GM12878 (cell line): ENCODE results near the gene CTNNA3. TPM values are rescaled to one million over a fixed set of nuclear protein-coding genes. Genes with fewer than 3 reads are reported as not detected.

ENCODE experiments used
- ATAC-seq: fragments of 200-7000 bp; cut with Tn5 transposase; 3 replicates; pipeline ENCODE4 v1.9.1; 2020; ENCODE audit warnings: mild to moderate bottlenecking, moderate library complexity
- BruUV-seq: library from RNA; stranded (reverse); fragments of 400-500 nt; replicated peaks from 2 replicates; lab custom pipeline; 2021; lab: Mats Ljungman, UMichigan
- CTCF ChIA-PET: fragments of 300-600 bp; sonication (Branson Sonifier 250); formaldehyde crosslinking; extraction: SDS; loops from one replicate; lab custom pipeline; 2021; ENCODE audit warnings: inconsistent platforms; lab: Yijun Ruan, JAX
- POLR2A ChIA-PET: fragments of 350-600 bp; formaldehyde crosslinking; extraction: SDS; loops from one replicate; lab custom pipeline; 2021; ENCODE audit warnings: inconsistent platforms; lab: Charles Lee
- RAD21 ChIA-PET: fragments of 300-600 bp; sonication (Branson Sonifier 250); formaldehyde crosslinking; loops from one replicate; lab custom pipeline; 2023; ENCODE audit warnings: antibody characterized with exemption; ENCODE audit not compliant: unreplicated experiment; lab: Charles Lee
- SMC1A ChIA-PET: fragments of 300-600 bp; sonication (Branson Sonifier 250); formaldehyde crosslinking; loops from one replicate; lab custom pipeline; 2023; ENCODE audit not compliant: unreplicated experiment, uncharacterized antibody; lab: Charles Lee
- DNase-seq: peaks from one replicate; pipeline ENCODE4 v3.0.0-alpha.2; 2011; ENCODE audit warnings: low read depth, low spot score
- FAIRE-seq: peaks from 3 replicates; lab custom pipeline; 2011; peaks lifted over from hg19 to GRCh38; lab: Jason Lieb, UNC
- H2AFZ ChIP-seq: 2 replicates; pipeline ENCODE4 v1.6.0; 2011; ENCODE audit warnings: low read depth, low read length, control low read depth; ENCODE audit not compliant: control insufficient read depth
- H3K27ac ChIP-seq: 2 replicates; pipeline ENCODE4 v1.5.1; 2011; ENCODE audit warnings: control low read depth; ENCODE audit not compliant: control insufficient read depth, insufficient read depth
- H3K27me3 ChIP-seq, 2 experiments: replicated peaks in 1 of 2; 2 replicates each; pipeline versions ENCODE4 v1.6.0 to v1.6.1; 2011; ENCODE audit warnings: low read length in 1 of 2; ENCODE audit not compliant: control insufficient read depth in 2 of 2, insufficient read depth in 2 of 2
- H3K36me3 ChIP-seq, 2 experiments: 2 replicates each; pipeline ENCODE4 v1.5.1; 2011; ENCODE audit warnings: low read length in 1 of 2; ENCODE audit not compliant: control insufficient read depth in 2 of 2, insufficient read depth in 2 of 2
- H3K4me1 ChIP-seq: 2 replicates; pipeline ENCODE4 v1.6.1; 2011; ENCODE audit warnings: mild to moderate bottlenecking, low read length, moderate library complexity, mixed read lengths; ENCODE audit not compliant: control insufficient read depth, insufficient read depth
- H3K4me2 ChIP-seq: 2 replicates; pipeline ENCODE4 v1.6.0; 2011; ENCODE audit warnings: control low read depth; ENCODE audit not compliant: control insufficient read depth, insufficient read depth
- H3K4me3 ChIP-seq: fragments of 200-600 bp; sonication (generic); 2 replicates; pipeline ENCODE4 v1.5.1; 2016
- H3K79me2 ChIP-seq: 2 replicates; pipeline ENCODE4 v1.6.0; 2011; ENCODE audit warnings: low read length; ENCODE audit not compliant: control insufficient read depth, insufficient read depth
- H3K9ac ChIP-seq: 2 replicates; pipeline ENCODE4 v1.8.0; 2011; ENCODE audit warnings: low read length, control low read depth, mixed read lengths; ENCODE audit not compliant: control insufficient read depth, insufficient read depth
- H3K9me3 ChIP-seq: replicated peaks from 3 replicates; pipeline ENCODE4 v1.5.1; 2011; ENCODE audit warnings: mild to moderate bottlenecking, low read length; ENCODE audit not compliant: control insufficient read depth, insufficient read depth
- H4K20me1 ChIP-seq: 2 replicates; pipeline ENCODE4 v1.6.0; 2011; ENCODE audit not compliant: control insufficient read depth, insufficient read depth
- CREB1 ChIP-seq: IDR thresholded peaks from 2 replicates; pipeline ENCODE4 v1.6.1; 2012; ENCODE audit warnings: low read depth, mild to moderate bottlenecking, inconsistent platforms
- EGR1 ChIP-seq, 2 experiments: IDR thresholded peaks; 1 replicate in 1 of 2; 2 replicates in 1 of 2; pipeline ENCODE4 v1.6.1; 2011 to 2012; ENCODE audit warnings: low read depth in 2 of 2, low read length in 2 of 2, borderline replicate concordance in 1 of 2, mild to moderate bottlenecking in 1 of 2, moderate library complexity in 1 of 2
- ESRRA ChIP-seq: IDR thresholded peaks from 2 replicates; pipeline ENCODE4 v1.6.1; 2012; ENCODE audit warnings: mild to moderate bottlenecking, low read length, improper control_type of control experiment
- KDM1A ChIP-seq: fragments of 200-600 bp; sonication (generic); IDR thresholded peaks from 2 replicates; pipeline ENCODE4 v1.6.1; 2016; ENCODE audit warnings: borderline replicate concordance
- MTA3 ChIP-seq: IDR thresholded peaks from 2 replicates; pipeline ENCODE4 v1.6.1; 2012; ENCODE audit warnings: low read length, inconsistent platforms, borderline replicate concordance
- NR2C2 ChIP-seq: IDR thresholded peaks from 2 replicates; pipeline ENCODE4 v1.6.1; 2011; ENCODE audit warnings: borderline replicate concordance, low read depth; ENCODE audit not compliant: control insufficient read depth, insufficient read length
- NR2F1 ChIP-seq: fragments of 450-650 bp; conservative IDR thresholded peaks from 2 replicates; pipeline ENCODE4 v1.6.1; 2017; ENCODE audit warnings: mild to moderate bottlenecking
- RAD21 ChIP-seq: IDR thresholded peaks from 2 replicates; pipeline ENCODE4 v1.6.1; 2011; ENCODE audit warnings: mild to moderate bottlenecking, low read depth, low read length, moderate library complexity; ENCODE audit not compliant: insufficient read depth
- SIX5 ChIP-seq: IDR thresholded peaks from 2 replicates; pipeline ENCODE4 v1.6.1; 2011; ENCODE audit warnings: mild to moderate bottlenecking, low read depth, low read length, moderate library complexity; ENCODE audit not compliant: severe bottlenecking
- STAT1 ChIP-seq: fragments of 450-650 bp; conservative IDR thresholded peaks from 2 replicates; pipeline ENCODE4 v1.6.1; 2014; ENCODE audit warnings: antibody characterized with exemption, mild to moderate bottlenecking
- SUPT20H ChIP-seq: IDR thresholded peaks from 2 replicates; pipeline ENCODE4 v1.6.1; 2011; ENCODE audit warnings: low read depth, mild to moderate bottlenecking, low read length, moderate library complexity, borderline replicate concordance; ENCODE audit not compliant: control insufficient read depth
- TCF12 ChIP-seq: IDR thresholded peaks from 2 replicates; pipeline ENCODE4 v1.6.1; 2011; ENCODE audit warnings: low read depth, mild to moderate bottlenecking, low read length
- WRNIP1 ChIP-seq: IDR thresholded peaks from 2 replicates; pipeline ENCODE4 v1.6.1; 2011; ENCODE audit warnings: low read depth, low read length, improper control_type of control experiment, borderline replicate concordance
- YBX1 ChIP-seq: fragments of 450-650 bp; IDR thresholded peaks from 2 replicates; pipeline ENCODE4 v1.6.1; 2016; ENCODE audit warnings: antibody characterized with exemption
- YY1 ChIP-seq: IDR thresholded peaks from 2 replicates; pipeline ENCODE4 v1.6.1; 2011; ENCODE audit warnings: low read depth, mild to moderate bottlenecking, low read length
- ZBED1 ChIP-seq: IDR thresholded peaks from 2 replicates; pipeline ENCODE4 v1.6.1; 2016; ENCODE audit warnings: borderline replicate concordance
- WGBS: methylation state at CpG from one replicate; pipeline ENCODE4 v1.1.6; 2016; ENCODE audit warnings: low lambda C conversion rate; ENCODE audit not compliant: insufficient replicate concordance, insufficient coverage; ENCODE audit errors: missing lambda C conversion rate; 5-methylcytosine and 5-hydroxymethylcytosine counted together
- in situ Hi-C: fragments of 300-500 bp; cut with MboI; formaldehyde crosslinking; loops from 9 replicates; pipeline ENCODE4 v1.14.3; 2018; ENCODE audit warnings: mixed read lengths
- intact Hi-C: fragments of 100-400 bp; cut with micrococcal nuclease; formaldehyde crosslinking; loops from one replicate; pipeline ENCODE4 v1.14.2; 2022; ENCODE audit not compliant: unreplicated experiment
- polyA plus RNA-seq, 11 experiments: library from polyadenylated mRNA; depleted of rRNA in 4 of 11; unstranded in 6 of 11; stranded (reverse) in 5 of 11; fragments of >200 nt; fragmentation: Nextera tagmentation in 4 of 11; fragmentation: Illumina TruSeq in 1 of 11; extraction: Ambion mirVana in 4 of 11; extraction: Trizol in 1 of 11; gene quantifications; 1 replicate in 1 of 11; 2 replicates in 10 of 11; pipeline versions ENCODE4 v1.2.1 to v1.2.3, GENCODE V29; 2011 to 2016; ENCODE audit warnings: inconsistent platforms in 2 of 11, missing spikeins in 2 of 11, low read depth in 1 of 11
- total RNA-seq, 4 experiments: library from RNA; depleted of rRNA in 3 of 4; stranded (reverse); fragments of >200 nt in 3 of 4; fragmentation: Illumina TruSeq in 1 of 4; extraction: Trizol in 1 of 4; gene quantifications; 2 replicates each; pipeline versions ENCODE4 v1.2.1 to v1.2.3, GENCODE V29; 2013 to 2021
- TF ChIP-seq, protein P1 (sequence below): IDR thresholded peaks from 2 replicates; pipeline ENCODE4 v1.6.1; 2011; ENCODE audit warnings: low read depth, mild to moderate bottlenecking, low read length, moderate library complexity, borderline replicate concordance; ENCODE audit errors: extremely low read depth
- TF ChIP-seq, protein P2 (sequence below): fragments of 450-650 bp; formaldehyde crosslinking; IDR thresholded peaks from 2 replicates; pipeline ENCODE4 v1.5.0; 2022; ENCODE audit warnings: mild to moderate bottlenecking, missing genetic modification characterization
- TF ChIP-seq, protein P3 (sequence below): IDR thresholded peaks from 2 replicates; pipeline ENCODE4 v1.6.1; 2011; ENCODE audit warnings: low read depth, low read length, improper control_type of control experiment, borderline replicate concordance

Gene CTNNA3
- total and polyA plus RNA-seq, 10 of the 15 experiments (the other 5 are each of a cell fraction or from before 2014, with no cell fraction given) = under 0.01 to 4.5 (median 0.22) TPM; not detected in 2

DNA sequence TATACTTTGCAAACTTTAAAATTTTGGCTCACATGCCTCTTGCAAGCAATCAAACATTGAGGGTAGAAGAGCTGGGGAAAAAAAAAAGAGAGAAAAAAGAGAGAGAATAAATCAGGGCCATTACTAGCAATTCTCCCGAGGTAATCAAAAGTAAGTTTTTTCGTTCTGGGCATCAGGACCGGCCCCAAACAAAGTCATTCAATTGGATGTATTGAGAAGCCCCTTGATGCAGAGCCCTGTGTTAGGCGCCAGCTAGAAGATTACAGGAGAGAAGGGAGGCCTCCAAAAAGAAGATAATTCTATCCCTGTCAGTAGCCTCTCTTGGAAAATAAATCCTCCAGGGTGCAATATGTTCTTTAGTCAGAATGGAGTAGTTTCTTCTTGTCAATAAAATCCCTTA, 2.2 kb upstream of the CTNNA3 start:
- H3K9me3 ChIP-seq = no peaks in the 10 kb centered on the region
- TF ChIP-seq STAT1 (no peak), CREB1 (no peak), ESRRA (no peak), NR2C2 (no peak), YY1 (no peak), YBX1 (no peak), NR2F1 (no peak), EGR1 (IDR thresholded peaks at IDR 0.05; ENCODE audit: borderline replicate concordance in 1 of 2, low read depth in 2 of 2, low read length in 2 of 2) (no peak), TCF12 (no peak), MTA3 (no peak), ZBED1 (no peak), WRNIP1 (no peak), SUPT20H (no peak), RAD21 (no peak), KDM1A (no peak), SIX5 (no peak)
- TF ChIP-seq, protein P1, sequence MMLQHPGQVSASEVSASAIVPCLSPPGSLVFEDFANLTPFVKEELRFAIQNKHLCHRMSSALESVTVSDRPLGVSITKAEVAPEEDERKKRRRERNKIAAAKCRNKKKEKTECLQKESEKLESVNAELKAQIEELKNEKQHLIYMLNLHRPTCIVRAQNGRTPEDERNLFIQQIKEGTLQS = no peak
- TF ChIP-seq, protein P2, sequence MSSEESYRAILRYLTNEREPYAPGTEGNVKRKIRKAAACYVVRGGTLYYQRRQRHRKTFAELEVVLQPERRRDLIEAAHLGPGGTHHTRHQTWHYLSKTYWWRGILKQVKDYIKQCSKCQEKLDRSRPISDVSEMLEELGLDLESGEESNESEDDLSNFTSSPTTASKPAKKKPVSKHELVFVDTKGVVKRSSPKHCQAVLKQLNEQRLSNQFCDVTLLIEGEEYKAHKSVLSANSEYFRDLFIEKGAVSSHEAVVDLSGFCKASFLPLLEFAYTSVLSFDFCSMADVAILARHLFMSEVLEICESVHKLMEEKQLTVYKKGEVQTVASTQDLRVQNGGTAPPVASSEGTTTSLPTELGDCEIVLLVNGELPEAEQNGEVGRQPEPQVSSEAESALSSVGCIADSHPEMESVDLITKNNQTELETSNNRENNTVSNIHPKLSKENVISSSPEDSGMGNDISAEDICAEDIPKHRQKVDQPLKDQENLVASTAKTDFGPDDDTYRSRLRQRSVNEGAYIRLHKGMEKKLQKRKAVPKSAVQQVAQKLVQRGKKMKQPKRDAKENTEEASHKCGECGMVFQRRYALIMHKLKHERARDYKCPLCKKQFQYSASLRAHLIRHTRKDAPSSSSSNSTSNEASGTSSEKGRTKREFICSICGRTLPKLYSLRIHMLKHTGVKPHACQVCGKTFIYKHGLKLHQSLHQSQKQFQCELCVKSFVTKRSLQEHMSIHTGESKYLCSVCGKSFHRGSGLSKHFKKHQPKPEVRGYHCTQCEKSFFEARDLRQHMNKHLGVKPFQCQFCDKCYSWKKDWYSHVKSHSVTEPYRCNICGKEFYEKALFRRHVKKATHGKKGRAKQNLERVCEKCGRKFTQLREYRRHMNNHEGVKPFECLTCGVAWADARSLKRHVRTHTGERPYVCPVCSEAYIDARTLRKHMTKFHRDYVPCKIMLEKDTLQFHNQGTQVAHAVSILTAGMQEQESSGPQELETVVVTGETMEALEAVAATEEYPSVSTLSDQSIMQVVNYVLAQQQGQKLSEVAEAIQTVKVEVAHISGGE (CRISPR knock-in tag) = no peak
- TF ChIP-seq, protein P3, sequence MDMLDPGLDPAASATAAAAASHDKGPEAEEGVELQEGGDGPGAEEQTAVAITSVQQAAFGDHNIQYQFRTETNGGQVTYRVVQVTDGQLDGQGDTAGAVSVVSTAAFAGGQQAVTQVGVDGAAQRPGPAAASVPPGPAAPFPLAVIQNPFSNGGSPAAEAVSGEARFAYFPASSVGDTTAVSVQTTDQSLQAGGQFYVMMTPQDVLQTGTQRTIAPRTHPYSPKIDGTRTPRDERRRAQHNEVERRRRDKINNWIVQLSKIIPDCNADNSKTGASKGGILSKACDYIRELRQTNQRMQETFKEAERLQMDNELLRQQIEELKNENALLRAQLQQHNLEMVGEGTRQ = no peak
- WGBS = 24% methylated on average over 4 of the region's 4 CpGs
- intact Hi-C loops = no loop called here
- RAD21 ChIA-PET = interaction anchor here (1.0 to 5.1 kb wide), 25 partner anchors 8 to 515 kb away, joined by 3 to 292 read pairs (median 7); partner anchors contain the start of gene SIRT1
- H3K27ac ChIP-seq = no peak overlapping the region
- H3K36me3 ChIP-seq = no peaks in the 10 kb centered on the region
- POLR2A ChIA-PET = interaction anchor here (0.6 to 3.7 kb wide), 6 partner anchors 32 to 81 kb away, joined by 3 to 17 read pairs (median 4); no protein-coding TSS in a partner anchor
- no TSS peak for BruUV-seq
- ATAC-seq (no peak), DNase-seq (no peak), FAIRE-seq (no peak)
- no peaks in the 10 kb centered on the region; a peak in 1 of 4 replicates for H3K27me3 ChIP-seq
- H3K4me2 ChIP-seq = no peak overlapping the region
- in situ Hi-C loops = loop anchor here (5.0 kb wide), 1 partner anchor 79 kb away; no protein-coding TSS in a partner anchor
- SMC1A ChIA-PET = interaction anchor here (0.9 to 7.1 kb wide), 25 partner anchors 9 to 604 kb away, joined by 3 to 448 read pairs (median 8); no protein-coding TSS in a partner anchor
- H3K79me2 ChIP-seq = no peaks in the 10 kb centered on the region
- no peak overlapping the region for H3K9ac ChIP-seq
- no peaks in the 10 kb centered on the region for H4K20me1 ChIP-seq
- no peak overlapping the region for H3K4me3 ChIP-seq
- CTCF ChIA-PET = interaction anchor here (0.6 to 6.6 kb wide), 26 partner anchors 9 to 510 kb away, joined by 3 to 573 read pairs (median 10); no protein-coding TSS in a partner anchor
- 0 out of 2 replicates have a peak, but pooled peaks cover 3% of the 10 kb centered on the region for H3K4me1 ChIP-seq
- no peak overlapping the region for H2AFZ ChIP-seq
